Left lobe of liver (tissue), 2 donors: ENCODE results near the gene UIMC1. TPM values are rescaled to one million over a fixed set of nuclear protein-coding genes. Genes with fewer than 3 reads are reported as not detected.
A peak's percentile ranks its signal among the peaks of the same experiment; 100 is the strongest.

Source experiments
- ATAC-seq: fragments of 200-7000 bp; cut with Tn5 transposase; one replicate; pipeline ENCODE4 v1.9.1; 2020; ENCODE audit warnings: mild to moderate bottlenecking, moderate library complexity
- DNase-seq: peaks from one replicate; pipeline ENCODE4 v3.0.0-alpha.2; 2020; ENCODE audit warnings: low spot score
- total RNA-seq: library from RNA; stranded (reverse); gene quantifications from one replicate; pipeline ENCODE4 v1.2.1, GENCODE V29; 2021
- donor health status: DM: no; HTN: no; CAD: no; lungs with moderate emphysema.
- donor health status: DM: no; HTN: yes; CAD: no.

Gene UIMC1
- total RNA-seq, 1 donor from 2014 or later = 10.1 TPM

DNA sequence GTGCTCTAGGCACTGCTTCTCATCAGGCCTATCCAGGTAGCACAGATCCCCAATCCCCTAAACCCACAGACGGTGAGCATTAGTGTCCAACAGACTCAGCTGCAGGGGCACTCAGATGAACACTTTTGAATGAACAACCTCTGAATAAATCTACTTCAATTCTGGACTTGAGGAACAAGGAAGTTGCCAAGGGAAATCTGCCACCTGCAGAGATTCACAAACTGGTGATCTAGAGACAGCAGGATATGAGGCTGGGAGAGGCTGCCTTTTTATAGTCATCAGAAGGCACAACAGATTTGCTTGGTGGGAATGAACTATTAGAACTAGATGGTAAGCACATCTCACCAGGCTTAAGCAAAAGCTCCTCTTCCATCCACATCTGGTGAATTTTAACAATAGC, 100.5 kb downstream of the UIMC1 start:
- ATAC-seq = no peak
- no peak for DNase-seq

DNA sequence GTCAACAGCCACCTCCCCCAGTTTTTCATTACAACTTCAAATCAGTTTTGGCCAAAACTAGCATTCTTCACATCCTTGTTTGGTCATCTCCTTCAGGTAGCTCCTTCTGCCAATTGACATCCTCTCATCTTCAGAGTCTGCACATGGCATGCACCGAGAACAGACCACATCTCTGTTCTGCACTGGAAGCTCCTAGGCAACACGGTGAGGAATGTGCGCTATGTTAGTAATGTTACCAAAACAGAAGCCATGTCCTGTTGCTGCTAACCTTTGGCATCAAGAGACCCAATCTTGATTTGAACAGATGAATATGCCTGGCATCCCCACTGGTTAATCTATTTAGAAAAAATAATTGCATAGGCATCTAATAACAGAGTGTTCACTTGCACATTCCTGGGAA, 102.3 kb downstream of the UIMC1 start:
- no peak for DNase-seq
- ATAC-seq = no peak

DNA sequence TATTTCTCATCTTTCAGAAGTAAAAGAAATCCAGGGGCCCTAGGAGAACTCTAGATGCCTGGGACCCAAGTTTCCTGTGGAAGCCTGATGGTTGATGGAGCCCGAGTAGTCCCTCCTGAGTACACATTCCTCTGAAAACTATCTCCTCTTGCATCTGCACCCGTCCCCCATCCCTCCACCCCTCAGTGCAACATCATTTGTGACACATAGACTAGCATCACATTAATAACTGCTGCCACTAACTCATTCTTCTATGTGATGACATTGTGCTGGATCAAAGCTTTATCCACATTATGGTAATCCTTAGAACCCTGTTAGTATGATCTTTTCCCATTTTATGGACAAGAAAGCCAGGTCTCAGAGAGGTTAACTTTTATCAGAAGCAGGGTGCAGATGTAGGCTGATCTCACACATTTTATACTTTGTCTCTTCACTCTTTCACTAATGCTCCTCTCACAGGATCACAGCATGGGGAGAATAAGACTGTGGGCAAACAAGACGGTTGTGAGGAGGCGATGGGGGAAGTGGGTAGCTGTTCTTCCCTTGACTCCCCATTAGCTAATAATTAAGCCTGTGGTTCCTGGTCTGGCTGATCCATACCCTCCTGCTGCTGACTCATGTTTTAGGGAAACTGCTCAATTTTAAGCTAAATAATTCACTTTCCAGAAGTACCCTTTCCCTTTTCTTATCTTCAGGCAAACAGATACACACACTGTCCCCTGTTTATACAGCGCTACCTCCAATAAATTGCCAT, 103.5 kb downstream of the UIMC1 start:
- DNase-seq (no peak), ATAC-seq (no peak)

DNA sequence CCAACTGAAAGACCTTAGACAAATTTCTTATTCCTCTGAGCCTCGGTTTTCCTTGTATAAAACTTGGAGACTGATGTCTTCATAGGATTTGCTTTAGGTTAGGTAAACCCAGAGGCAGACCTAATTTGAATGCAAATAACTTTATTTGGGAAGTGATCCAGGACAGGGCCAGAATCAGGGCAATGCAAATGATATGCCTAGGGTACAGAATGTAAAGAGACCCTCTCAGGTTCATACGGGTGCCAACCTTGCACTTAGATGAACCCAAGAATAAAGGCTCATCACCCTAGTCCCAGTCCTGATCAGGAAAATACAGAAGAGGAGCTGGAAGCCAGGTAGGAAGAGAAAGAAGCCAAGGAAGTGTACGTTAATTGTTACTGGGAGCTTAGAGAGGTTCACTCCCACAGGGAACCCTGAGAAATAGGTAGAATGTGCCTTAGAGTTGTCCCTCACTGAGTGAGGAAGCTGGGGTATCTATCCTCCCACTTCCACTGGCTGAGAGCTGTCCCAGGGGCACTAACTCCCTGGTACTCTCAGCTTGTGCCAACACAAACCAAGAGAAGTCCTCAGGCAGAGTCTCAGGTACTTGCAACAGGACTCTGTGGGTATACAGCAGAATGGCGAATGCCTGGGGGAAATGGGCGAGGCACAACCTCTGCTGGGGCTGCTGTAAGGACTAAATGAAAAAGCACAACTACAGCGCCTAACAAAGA, 104.3 kb downstream of the UIMC1 start:
- no peak for DNase-seq
- ATAC-seq = no peak

DNA sequence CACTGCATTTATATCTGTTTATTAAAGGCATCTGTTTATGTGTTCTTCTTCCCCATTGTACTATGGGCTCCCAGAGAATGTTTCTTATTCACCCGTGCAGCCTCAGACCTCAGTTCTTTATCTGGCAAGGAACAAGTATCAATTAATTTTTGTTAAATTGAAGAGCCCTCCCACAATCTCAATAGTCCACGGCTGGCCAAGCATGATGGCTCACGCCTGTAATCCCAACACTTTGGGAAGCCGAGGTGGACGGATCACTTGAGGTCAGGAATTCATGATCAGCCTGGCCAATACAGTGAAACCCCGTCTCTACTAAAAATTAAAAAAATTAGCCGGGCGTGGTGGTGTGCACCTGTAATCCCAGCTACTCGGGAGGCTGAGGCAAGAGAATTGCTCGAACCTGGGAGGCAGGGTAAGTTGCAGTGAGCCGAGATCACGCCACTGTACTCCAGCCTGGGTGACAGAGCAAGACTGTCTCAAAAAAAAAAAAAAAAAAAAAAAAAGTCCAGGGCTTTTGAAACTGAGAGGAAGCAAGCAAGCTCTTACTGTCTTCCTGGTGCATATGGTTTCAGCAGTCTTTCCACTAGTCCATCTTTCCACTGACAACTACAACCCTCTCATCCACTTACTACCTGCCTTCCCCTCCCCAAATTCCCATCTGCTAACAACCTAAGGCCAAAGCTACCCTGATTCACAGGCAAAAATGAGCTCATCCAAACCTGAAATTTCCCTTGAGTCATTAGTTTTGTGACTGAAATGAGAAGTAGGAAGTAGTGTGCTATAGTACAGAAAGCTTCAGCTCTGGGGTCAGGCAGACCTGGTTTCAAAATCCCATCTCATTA, 105.1 kb downstream of the UIMC1 start:
- no peak for ATAC-seq
- no peak for DNase-seq

DNA sequence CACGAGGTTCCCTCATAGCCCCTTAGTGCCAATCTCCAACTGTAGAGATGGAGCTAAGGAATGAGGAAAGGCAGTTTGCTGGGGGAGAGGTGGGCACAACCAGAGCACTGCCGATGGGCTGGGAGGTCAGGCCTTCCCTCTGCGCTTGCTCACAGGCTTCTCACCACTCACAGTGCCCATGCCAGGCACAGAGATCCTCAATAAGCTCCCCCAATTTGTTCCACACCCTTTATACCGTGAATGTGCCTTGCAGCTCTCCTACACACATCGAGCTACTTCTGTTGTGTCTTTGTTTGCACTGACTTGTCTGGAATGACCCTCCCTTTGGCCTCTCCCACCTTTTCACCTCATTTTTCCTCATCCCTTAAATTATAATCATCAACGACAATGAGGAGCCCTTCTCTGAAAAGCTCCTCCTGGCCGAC, 105.8 kb downstream of the UIMC1 start:
- DNase-seq = no peak
- ATAC-seq = no peak

DNA sequence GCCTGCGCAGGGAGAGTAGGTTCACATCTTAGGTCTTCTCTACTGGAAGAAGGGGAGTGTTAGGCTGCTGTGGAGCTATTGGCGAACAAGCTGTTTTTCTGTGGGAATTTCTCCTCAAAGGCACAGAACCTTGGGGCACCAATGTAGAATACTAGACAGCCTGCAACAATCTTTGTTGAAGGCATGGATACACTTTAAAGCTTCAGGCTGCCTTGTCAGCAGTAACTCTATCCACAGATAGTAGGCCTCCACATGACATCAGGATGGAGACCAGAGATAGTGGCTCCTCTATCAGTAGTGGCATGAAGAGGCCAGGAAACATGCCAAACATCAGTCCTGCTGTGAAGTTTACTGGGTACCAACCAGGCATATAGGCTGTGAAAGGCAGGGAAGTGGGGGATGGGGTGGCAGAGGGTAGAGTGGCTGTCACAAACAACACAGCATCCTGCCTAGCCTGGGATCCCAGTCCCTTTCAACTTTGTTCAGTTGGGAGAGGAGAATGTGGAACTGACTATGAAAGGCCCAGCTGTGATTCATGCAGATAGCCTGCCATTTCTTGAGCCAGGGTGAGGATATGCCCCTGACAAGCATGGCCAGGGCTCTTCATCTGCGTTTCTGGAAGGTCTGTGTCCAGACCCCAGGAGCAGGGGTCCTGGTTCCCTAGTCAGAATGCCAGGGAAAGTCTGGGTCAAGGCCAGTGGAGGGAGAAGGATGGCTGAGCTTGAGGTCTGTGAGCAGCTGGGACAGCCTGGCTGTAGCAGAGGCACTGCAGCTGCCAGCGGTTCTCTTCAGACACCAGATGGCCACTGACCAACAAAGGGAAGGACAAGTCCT, 106.4 kb downstream of the UIMC1 start:
- ATAC-seq (peak; percentile 8), DNase-seq (no peak)

DNA sequence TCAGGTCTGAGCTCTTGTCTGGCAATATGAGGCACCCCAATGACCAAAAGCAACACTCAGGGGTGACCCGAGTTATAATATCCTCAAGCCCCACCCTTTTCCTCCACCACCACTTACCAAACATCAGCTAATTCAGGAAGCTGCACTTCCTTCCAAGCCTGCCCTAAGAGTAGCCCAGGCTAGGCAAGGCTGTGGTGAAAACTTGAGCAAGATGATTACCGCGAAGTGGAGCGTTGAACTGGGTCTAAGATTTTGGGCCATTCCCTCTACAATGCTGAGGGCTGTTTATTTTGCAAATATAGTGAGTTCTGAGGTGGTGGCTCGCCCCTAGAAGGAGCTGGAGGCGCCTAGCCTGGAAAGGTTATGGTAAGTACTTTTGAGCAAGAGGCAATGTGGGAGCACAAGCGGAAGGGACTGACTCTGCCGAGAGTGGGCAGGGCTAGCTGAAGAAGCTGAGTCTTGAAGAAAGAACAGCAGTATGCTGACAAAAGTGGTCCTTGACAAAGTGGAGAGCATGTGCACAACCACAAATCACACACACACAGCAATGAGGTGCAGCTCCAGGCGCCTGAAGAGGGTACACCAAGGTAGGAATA, 107.2 kb downstream of the UIMC1 start, which contains the start of gene HK3:
Gene HK3 (minus strand): TSS at position 51 of the 596 bp plus-strand sequence. CDS start 3,187 bp downstream, outside the sequence.
- peak; percentile 45 for DNase-seq
- ATAC-seq = peak; percentile 42

DNA sequence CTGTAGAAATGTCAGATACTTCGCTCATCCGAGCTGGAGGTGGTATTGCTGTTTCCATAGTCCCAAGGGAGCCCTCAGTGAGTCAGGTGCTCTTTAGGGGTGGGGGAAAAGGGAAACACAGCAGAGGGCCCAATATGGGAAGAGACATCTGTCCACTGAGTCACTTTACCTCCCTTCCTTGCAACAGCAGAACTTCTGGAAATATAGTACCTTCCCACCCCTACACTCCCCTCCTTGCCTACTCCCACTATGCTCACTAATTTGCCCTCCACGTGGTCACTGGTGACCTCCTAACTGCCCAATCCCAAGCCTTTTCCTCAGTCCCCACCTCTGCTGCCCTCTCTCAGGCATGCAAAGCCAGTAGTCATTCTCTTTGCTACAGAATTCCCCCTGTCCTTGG, 109.3 kb downstream of the UIMC1 start:
- peak; percentile 33 for DNase-seq
- ATAC-seq = no peak

DNA sequence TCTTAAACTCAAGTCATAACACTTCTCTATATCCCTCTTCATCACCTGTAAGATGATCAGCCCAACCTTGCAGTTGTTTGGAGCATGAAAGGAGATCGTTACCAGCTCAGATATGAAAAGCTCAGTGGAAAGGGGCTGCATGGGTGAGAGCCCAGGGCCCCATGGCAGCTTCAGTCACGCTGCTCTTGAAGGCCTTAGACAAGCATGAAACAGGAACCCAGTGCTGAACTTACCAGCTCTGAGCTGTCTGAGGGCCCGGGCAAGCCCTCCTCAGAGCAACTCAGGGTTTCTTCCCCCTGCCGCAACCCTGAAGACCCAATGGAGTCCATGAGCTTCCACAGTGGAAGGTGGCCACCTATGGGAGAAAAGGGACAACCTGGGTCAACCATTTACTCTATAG, 110.7 kb downstream of the UIMC1 start:
- ATAC-seq = no peak

DNA sequence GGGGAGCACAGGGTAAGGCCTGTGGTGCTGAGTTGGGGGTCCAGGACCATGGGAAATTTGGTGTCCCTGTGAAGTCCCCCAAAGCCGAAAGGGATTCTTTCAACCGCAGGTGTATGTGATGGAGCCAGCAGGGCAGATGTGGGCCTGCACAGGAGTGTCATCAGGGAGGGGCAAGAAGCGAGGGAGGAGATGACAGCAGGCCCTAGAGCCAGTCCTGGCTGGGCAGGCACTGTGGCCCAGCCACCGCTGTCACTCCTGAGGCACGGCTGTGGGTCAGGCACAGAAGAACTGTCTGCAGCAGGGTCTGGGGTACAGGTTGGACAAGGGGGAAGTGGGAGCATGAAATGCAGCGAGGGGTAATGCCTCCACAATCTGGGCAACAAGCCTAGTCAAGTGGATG, 112.3 kb downstream of the UIMC1 start:
- DNase-seq = peak; percentile 29

More for the DNA sequence above, 110.7 kb downstream of the UIMC1 start:
- DNase-seq = peak; percentile 35

DNA sequence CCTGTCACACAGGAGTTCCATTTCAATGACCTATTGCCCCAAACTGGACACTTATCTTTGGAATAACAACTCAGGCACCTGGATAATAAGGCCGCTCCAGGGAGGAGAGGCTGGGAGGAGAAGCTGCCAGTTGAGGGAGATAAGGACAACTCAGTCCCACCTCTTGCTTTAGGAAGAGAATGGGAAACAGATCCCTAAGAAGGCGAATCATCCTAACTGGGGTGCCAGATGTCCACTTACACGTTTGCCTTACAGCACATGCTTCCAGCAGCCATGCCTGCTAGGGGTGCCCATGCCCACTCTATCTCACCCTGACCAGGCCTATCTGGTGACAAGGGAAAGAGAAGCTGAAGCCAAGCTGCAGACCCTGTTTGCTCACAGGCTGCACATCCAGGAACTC, 113.9 kb downstream of the UIMC1 start:
- DNase-seq (peak; percentile 38), ATAC-seq (no peak)

More for the DNA sequence above, 112.3 kb downstream of the UIMC1 start:
- no peak for ATAC-seq

DNA sequence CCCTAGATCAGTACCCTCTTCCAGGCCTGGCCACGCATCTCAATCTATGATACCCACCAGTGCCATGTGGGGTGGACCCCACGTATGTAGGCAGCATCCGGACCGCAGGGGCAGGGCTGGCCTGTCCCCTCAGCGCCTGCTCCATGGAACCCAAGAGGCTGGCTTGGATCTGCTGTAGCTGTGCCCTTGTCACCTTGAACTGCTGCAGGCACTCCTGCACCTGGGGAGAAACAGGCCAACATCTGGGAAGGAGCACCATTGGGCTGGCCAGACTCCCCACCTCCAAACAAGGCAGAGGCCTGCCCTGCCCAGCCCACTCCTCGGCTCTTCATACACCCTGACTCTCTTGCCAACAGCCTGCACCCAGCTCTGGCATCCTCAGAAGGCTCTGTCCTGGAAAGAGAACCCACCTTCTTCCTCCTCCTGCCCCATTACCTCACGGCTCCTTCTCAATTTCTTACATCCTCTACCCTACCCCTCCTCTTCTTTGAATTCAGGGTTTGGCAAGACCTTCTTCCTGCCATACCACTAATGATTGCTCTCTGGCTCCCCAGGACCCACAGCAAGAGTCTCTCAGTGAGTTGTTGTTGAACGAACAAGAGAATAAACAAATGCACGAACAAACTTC, 115.1 kb downstream of the UIMC1 start:
- DNase-seq (peak; percentile 37), ATAC-seq (no peak)

DNA sequence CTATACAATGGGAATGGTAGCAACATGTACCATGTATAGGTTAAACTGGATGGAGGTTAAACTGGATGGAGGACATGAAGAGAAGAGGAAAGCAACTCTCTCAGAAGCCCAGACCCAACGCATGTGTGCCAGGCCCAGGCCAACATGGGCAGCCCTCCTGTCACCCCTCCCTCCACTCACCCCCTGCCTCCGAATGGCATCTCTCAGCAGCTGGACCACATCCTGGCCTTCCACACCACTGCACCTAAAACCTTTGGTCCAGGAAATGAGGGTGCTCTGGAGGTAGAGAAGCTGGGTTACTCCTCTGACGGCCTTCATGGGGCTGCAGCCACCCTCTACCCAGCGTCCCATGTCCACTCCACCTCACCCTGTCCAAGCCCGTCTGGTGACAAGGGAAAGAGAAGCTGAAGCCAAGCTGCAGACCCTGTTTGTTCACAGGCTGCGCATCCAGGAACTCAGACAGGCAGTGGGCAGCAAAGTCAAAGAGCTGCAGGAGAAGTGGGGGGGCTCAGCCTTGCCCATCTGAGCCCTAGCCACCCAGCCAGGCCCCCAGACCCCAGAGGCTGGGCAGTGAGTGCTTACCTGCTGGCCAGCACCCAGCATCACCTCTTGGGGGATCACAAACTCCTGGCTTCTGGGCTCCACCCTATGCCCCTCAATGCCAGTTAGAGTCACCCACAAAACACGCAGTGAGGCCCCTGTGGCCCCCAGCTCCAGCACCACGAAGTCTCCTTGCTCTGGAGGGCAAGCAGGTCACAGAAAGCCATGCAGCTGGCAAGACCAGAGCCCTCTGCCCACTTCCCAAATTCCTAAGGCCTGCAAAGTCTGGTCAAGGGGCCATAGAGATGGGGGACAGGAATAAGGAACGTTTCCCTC, 115.9 kb downstream of the UIMC1 start:
- peak; percentile 29 for DNase-seq
- ATAC-seq = no peak

DNA sequence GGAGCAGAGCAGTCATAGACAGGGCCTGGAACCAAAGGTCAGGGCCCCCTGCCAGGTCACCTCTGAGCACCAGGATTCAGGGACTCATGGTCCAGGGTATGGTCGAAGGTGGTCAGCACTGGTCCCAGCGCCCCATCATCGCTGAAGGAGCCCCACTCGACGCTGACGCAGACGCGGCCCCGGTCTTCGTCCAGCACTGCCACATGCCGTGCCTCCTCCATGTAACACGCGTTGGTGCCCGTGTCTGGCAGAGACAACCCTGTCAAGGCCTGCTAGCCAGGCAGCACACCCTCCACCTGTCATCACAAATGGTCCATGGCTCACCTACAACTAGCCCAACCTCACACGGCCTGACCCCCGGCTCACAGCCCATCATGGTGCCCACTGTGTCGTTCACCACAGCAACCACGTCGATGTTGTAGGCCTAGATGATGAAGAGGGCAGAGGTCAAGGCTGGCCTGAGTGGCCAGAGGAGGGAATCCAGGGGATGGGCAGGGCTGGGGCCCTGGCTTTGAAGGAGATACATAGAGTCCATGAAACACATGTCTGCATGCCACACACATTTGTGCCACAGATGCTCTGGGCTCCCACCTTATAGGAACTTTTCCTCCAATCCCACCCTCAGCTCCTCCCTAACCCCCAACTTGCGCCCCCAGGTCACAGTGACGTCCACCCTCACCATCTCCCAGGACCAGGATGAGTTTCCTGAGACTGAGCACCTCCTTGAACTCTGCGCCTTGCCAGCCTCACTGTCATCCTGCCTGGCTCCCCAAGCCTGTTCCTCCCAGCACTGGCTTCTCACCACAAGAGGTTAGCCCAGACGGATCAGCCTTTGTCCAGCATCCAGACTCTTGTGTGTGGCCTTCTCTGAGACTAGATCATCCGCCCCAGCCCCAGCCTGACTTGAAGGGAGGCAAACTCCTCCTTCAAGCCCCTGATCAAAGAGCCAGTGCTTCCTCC, 117.0 kb downstream of the UIMC1 start:
- no peak for ATAC-seq
- DNase-seq = peak; percentile 37

DNA sequence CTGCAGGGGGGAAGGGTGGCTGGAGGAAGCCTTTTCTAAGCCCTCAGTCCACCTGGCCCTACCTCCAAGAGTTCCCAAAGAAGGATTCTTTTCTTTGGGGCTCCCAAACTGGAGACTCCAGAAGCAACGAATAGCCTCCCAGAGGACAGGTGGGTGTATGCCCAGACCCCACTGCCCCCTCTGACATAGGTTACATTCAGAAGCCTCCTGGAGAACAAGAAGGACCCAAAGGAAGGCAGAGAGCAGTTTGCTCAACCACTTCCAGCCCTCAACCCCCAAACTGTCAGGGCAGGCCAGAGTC, 117.8 kb downstream of the UIMC1 start:
- DNase-seq (no peak), ATAC-seq (no peak)

DNA sequence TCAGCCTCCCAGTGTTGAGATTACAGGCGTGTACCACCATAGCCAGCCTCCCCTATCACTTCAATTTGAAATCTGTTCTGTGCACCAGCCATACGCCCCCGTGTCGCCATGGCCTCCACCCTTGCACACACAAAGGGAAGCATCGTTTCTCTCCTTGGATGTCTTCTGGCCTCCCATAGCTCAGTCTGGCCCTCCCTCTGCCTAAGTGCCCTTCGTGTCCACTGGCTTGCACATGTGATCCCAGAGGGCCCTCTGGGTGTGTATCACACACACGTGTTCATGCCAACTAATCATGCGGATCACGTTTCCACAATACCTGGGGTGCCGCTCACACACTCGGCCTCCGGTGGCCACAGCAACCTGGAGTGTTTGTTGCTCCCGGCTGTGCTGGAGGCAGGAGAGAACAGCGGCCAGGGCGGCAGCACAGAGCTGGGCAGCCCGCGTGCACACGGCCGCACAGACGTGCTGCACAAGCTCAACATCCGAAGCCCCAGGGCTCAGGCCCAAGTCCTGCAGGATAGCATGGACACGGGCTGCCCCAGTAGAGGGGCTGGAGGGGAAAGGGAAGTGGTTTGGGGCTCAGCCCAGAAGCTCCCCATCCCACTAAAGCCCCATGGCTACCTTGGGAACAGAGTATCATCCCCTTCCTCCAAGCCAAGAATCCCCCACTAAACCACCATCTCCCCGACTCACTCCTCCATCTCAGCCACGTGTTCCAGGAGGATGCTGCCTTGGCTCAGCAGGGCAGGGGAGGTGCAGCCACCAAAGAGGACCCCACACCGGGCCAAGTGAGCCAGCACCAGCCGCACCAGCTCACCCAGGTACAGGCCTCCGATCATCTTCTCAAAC, 118.3 kb downstream of the UIMC1 start:
- ATAC-seq (no peak), DNase-seq (no peak)
